GM12873 (cell line): ENCODE results near the gene S1PR1.

Source experiments
- CTCF ChIP-seq: IDR thresholded peaks from 2 replicates; pipeline ENCODE4 v1.5.1; 2012; ENCODE audit warnings: low read depth, mild to moderate bottlenecking, moderate library complexity, low read length, control low read depth; ENCODE audit not compliant: insufficient read depth; ENCODE audit errors: missing control alignments

The S1PR1 gene

GRCh38 chr1:101245246-101245927, 8.6 kb downstream of the S1PR1 start:
- TF ChIP-seq CTCF, result no peak

GRCh38 chr1:101247404-101248287, 10.8 kb downstream of the S1PR1 start:
- no peak for TF ChIP-seq CTCF

- TF ChIP-seq CTCF, result no peak
Measured at GRCh38 chr1:101250222-101250621, 13.4 kb downstream of the S1PR1 start.

GRCh38 chr1:101250656-101251272, 13.9 kb downstream of the S1PR1 start:
- TF ChIP-seq CTCF, result no peak

GRCh38 chr1:101251504-101251903, 14.7 kb downstream of the S1PR1 start:
- TF ChIP-seq CTCF, result no peak

- no peak for TF ChIP-seq CTCF
Measured at GRCh38 chr1:101253976-101254674, 17.3 kb downstream of the S1PR1 start.
